ENCODE measurements around the gene STON1.

- TF ChIP-seq CTCF (IDR thresholded peaks at IDR 0.05; ENCODE audit: low read length) (no peak), EZH2 (IDR thresholded peaks at IDR 0.05; ENCODE audit: borderline replicate concordance, low read length) (no peak)
Measured at GRCh38 chr2:48574353-48575287, 44.7 kb downstream of the STON1 start.
